Measurements from ENCODE around the gene FMR1. TPM values are rescaled to one million over a fixed set of nuclear protein-coding genes. Genes with fewer than 3 reads are reported as not detected.

The FMR1 gene
- total and polyA plus RNA-seq, 2 donors from 2014 or later, result 23.1 to 69.0 TPM

DNA sequence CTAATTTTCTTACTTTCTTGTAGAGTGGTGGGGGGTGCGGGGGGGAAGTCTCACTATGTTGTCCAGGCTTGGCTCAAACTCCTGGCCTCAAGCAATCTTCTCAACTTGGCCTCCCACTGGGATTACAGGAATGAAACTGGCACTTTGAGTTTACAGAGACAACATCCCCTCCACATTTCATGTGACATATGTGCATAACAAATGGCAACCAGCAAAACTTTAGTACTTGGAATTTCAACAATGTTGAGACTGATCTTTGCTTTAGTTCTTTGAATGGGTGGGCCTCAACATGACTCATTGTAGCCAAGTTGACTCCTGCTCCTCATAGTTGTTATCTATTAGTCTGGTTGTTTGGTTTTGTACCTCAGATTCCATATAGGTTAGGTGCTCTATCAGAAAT is 11.4 kb upstream of the FMR1 start:
- FAIRE-seq (no peak), DNase-seq (no peak)
- intact Hi-C loops (cut with DNase I), result no loop called here
- H3K27ac ChIP-seq (ENCODE audit: low read depth in 2 of 2, low read length in 2 of 2), result no peak overlapping the region
- no peaks in the 10 kb centered on the region for H3K27me3 ChIP-seq (ENCODE audit: control insufficient read depth, insufficient read depth, low read length)
- H3K4me1 ChIP-seq (ENCODE audit: control insufficient read depth in 2 of 3, insufficient read depth in 2 of 3, low read depth in 1 of 3, low read length in 3 of 3), result no peaks in the 10 kb centered on the region
- no peak overlapping the region for H3K9ac ChIP-seq (ENCODE audit: low read length in 3 of 3)
- TF ChIP-seq, protein P1, sequence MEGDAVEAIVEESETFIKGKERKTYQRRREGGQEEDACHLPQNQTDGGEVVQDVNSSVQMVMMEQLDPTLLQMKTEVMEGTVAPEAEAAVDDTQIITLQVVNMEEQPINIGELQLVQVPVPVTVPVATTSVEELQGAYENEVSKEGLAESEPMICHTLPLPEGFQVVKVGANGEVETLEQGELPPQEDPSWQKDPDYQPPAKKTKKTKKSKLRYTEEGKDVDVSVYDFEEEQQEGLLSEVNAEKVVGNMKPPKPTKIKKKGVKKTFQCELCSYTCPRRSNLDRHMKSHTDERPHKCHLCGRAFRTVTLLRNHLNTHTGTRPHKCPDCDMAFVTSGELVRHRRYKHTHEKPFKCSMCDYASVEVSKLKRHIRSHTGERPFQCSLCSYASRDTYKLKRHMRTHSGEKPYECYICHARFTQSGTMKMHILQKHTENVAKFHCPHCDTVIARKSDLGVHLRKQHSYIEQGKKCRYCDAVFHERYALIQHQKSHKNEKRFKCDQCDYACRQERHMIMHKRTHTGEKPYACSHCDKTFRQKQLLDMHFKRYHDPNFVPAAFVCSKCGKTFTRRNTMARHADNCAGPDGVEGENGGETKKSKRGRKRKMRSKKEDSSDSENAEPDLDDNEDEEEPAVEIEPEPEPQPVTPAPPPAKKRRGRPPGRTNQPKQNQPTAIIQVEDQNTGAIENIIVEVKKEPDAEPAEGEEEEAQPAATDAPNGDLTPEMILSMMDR (IDR thresholded peaks at IDR 0.05; ENCODE audit: borderline replicate concordance, extremely low read depth, insufficient read depth), result no peak
- no peaks in the 10 kb centered on the region for H3K36me3 ChIP-seq (ENCODE audit: control insufficient read depth in 2 of 3, insufficient read depth in 3 of 3, low read length in 3 of 3)
- no peak overlapping the region for H3K4me3 ChIP-seq (ENCODE audit: low read length in 3 of 3)
- H3K9me3 ChIP-seq (ENCODE audit: control insufficient read depth in 2 of 3, insufficient read depth in 1 of 3, low read length in 3 of 3), result no peaks in the 10 kb centered on the region

DNA sequence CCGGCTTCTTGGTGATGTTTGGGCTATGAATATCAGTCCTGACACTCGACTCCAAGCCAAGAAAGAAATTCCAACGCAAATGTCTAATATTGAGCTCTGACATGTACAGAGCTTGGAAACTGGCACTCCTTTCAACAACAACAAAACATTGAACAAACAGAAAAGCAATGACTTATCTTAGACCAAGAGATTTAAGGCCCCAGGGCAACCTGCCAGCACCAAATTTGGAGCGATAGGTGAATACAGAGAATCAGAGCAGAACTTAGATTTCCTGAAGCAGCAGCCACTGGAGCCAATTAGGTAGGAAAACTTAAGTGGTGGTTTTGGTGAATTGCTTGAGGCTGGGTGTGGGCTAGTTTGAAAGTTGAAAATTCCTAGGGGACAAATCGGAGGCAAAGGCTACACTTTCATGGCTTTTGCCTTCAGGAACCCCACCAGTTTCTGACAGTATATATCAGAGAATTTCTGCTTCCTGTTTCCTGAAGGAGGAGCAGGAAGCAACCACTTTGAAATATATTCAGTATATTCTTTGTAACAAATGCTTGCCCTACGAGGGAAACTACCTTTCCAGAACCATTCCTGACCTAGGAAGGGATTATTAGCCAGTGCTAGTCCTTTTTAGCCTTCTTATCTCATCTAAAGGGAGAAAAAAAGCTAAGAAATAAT is 10.1 kb upstream of the FMR1 start:
- FAIRE-seq (no peak), DNase-seq (no peak)
- H3K36me3 ChIP-seq (ENCODE audit: control insufficient read depth in 2 of 3, insufficient read depth in 3 of 3, low read length in 3 of 3), result no peaks in the 10 kb centered on the region
- intact Hi-C loops (cut with DNase I), result no loop called here
- TF ChIP-seq, protein P1 (IDR thresholded peaks at IDR 0.05; ENCODE audit: borderline replicate concordance, extremely low read depth, insufficient read depth), result no peak
- no peaks in the 10 kb centered on the region for H3K4me1 ChIP-seq (ENCODE audit: control insufficient read depth in 2 of 3, insufficient read depth in 2 of 3, low read depth in 1 of 3, low read length in 3 of 3)
- H3K9ac ChIP-seq (ENCODE audit: low read length in 3 of 3), result no peak overlapping the region
- no peaks in the 10 kb centered on the region for H3K9me3 ChIP-seq (ENCODE audit: control insufficient read depth in 2 of 3, insufficient read depth in 1 of 3, low read length in 3 of 3)
- no peak overlapping the region for H3K27ac ChIP-seq (ENCODE audit: low read depth in 2 of 2, low read length in 2 of 2)
- H3K27me3 ChIP-seq (ENCODE audit: control insufficient read depth, insufficient read depth, low read length), result no peaks in the 10 kb centered on the region
- no peak overlapping the region for H3K4me3 ChIP-seq (ENCODE audit: low read length in 3 of 3)

DNA sequence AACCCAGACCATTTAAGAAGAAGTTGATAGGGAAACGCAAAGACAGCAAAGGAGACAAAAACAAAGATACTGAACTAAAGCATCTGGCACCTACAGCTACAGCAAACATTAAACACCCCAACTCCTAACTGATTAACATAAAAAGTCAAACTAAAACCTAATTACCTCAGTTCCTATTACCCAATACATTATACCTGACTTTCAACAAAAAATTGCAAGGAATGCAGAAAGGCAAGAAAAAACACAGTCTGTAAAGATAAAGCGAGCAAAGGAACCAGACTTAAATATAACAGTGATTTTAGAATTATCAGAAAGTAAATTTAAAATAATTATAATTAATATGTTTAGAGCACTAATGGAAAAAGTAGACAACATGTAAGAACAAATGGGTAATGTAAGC is 9.4 kb upstream of the FMR1 start:
- no peaks in the 10 kb centered on the region for H3K27me3 ChIP-seq (ENCODE audit: control insufficient read depth, insufficient read depth, low read length)
- intact Hi-C loops (cut with DNase I), result no loop called here
- no peak overlapping the region for H3K4me3 ChIP-seq (ENCODE audit: low read length in 3 of 3)
- H3K9ac ChIP-seq (ENCODE audit: low read length in 3 of 3), result no peak overlapping the region
- no peaks in the 10 kb centered on the region for H3K9me3 ChIP-seq (ENCODE audit: control insufficient read depth in 2 of 3, insufficient read depth in 1 of 3, low read length in 3 of 3)
- no peak overlapping the region for H3K27ac ChIP-seq (ENCODE audit: low read depth in 2 of 2, low read length in 2 of 2)
- DNase-seq (no peak), FAIRE-seq (no peak)
- H3K4me1 ChIP-seq (ENCODE audit: control insufficient read depth in 2 of 3, insufficient read depth in 2 of 3, low read depth in 1 of 3, low read length in 3 of 3), result no peaks in the 10 kb centered on the region
- no peaks in the 10 kb centered on the region for H3K36me3 ChIP-seq (ENCODE audit: control insufficient read depth in 2 of 3, insufficient read depth in 3 of 3, low read length in 3 of 3)
- TF ChIP-seq, protein P1 (IDR thresholded peaks at IDR 0.05; ENCODE audit: borderline replicate concordance, extremely low read depth, insufficient read depth), result no peak

DNA sequence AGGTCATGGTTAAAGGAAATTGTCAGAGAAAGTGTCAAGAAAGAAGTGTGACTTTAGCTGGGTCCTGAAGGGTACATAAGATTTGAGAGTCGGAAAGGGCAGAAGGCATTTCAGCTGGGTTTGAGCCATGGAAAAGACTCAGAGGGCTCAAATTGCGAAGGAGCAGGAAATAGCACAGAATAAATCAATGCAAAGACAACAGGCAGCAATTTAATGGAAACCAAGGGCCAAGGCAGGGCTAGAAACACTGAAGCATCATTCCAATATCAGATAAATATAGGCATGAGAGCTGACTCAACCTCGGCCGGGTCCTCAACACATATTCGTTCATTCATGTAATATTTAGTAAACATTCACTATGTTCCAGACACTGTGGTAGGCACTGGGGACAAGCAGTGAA is 3.6 kb upstream of the FMR1 start:
- Histone ChIP-seq H3K27ac (ENCODE audit: low read depth in 2 of 2, low read length in 2 of 2) (no peak overlapping the region), H3K9ac (ENCODE audit: low read length in 3 of 3) (no peak overlapping the region), H3K4me1 (ENCODE audit: control insufficient read depth in 2 of 3, insufficient read depth in 2 of 3, low read depth in 1 of 3, low read length in 3 of 3) (no peaks in the 10 kb centered on the region), H3K27me3 (ENCODE audit: control insufficient read depth, insufficient read depth, low read length) (no peaks in the 10 kb centered on the region), H3K4me3 (ENCODE audit: low read length in 3 of 3) (no peak overlapping the region), H3K9me3 (ENCODE audit: control insufficient read depth in 2 of 3, insufficient read depth in 1 of 3, low read length in 3 of 3) (no peaks in the 10 kb centered on the region), H3K36me3 (ENCODE audit: control insufficient read depth in 2 of 3, insufficient read depth in 3 of 3, low read length in 3 of 3) (no peaks in the 10 kb centered on the region)
- DNase-seq, result no peak
- FAIRE-seq, result no peak
- intact Hi-C loops (cut with DNase I), result no loop called here
- TF ChIP-seq, protein P1 (IDR thresholded peaks at IDR 0.05; ENCODE audit: borderline replicate concordance, extremely low read depth, insufficient read depth), result no peak
